DMS 273 treated with DMSO at 0.1 percent for 48 hours (cell line): ENCODE data around the gene FRMD4B.
A peak's percentile ranks its signal among the peaks of the same experiment; 100 is the strongest.

Experiments used
- DNase-seq: peaks from one replicate; lab custom pipeline; 2025; lab: John Stamatoyannopoulos, UW

FRMD4B gene

GRCh38 chr3:69385723-69386555 is at the start of gene FRMD4B:
Gene FRMD4B, minus strand, starts transcription at chr3:69386088. Its CDS starts 99 bp downstream, at chr3:69385989.
- peak; percentile 16 for DNase-seq

- DNase-seq: no peak
Measured at GRCh38 chr3:69433969-69434325, 48.1 kb upstream of the FRMD4B start.

- DNase-seq: peak; percentile 25
Measured at GRCh38 chr3:69433121-69433968, 47.5 kb upstream of the FRMD4B start.

- DNase-seq: no peak
Measured at GRCh38 chr3:69428657-69429255, 42.9 kb upstream of the FRMD4B start.

GRCh38 chr3:69426967-69427304 is 41.0 kb upstream of the FRMD4B start:
- DNase-seq: no peak

GRCh38 chr3:69426291-69426966 is 40.5 kb upstream of the FRMD4B start:
- DNase-seq: no peak

GRCh38 chr3:69425249-69425648 is 39.4 kb upstream of the FRMD4B start:
- no peak for DNase-seq

GRCh38 chr3:69423463-69424155 is 37.7 kb upstream of the FRMD4B start:
- DNase-seq: no peak

- DNase-seq: no peak
Measured at GRCh38 chr3:69422751-69423150, 36.9 kb upstream of the FRMD4B start.

GRCh38 chr3:69420781-69421520 is 35.1 kb upstream of the FRMD4B start:
- no peak for DNase-seq

- DNase-seq: no peak
Measured at GRCh38 chr3:69419276-69419675, 33.4 kb upstream of the FRMD4B start.

- DNase-seq: no peak
Measured at GRCh38 chr3:69417541-69418078, 31.7 kb upstream of the FRMD4B start.

- DNase-seq: no peak
Measured at GRCh38 chr3:69413551-69414207, 27.8 kb upstream of the FRMD4B start.

- no peak for DNase-seq
Measured at GRCh38 chr3:69411346-69411745, 25.5 kb upstream of the FRMD4B start.

GRCh38 chr3:69410301-69410700 is 24.4 kb upstream of the FRMD4B start:
- peak; percentile 5 for DNase-seq

GRCh38 chr3:69409831-69410230 is 23.9 kb upstream of the FRMD4B start:
- DNase-seq: no peak

GRCh38 chr3:69409011-69409410 is 23.1 kb upstream of the FRMD4B start:
- DNase-seq: no peak

- no peak for DNase-seq
Measured at GRCh38 chr3:69408542-69408941, 22.7 kb upstream of the FRMD4B start.

- DNase-seq: no peak
Measured at GRCh38 chr3:69407908-69408307, 22.0 kb upstream of the FRMD4B start.

GRCh38 chr3:69406163-69406562 is 20.3 kb upstream of the FRMD4B start:
- no peak for DNase-seq
